NT2/D1 (cell line): ENCODE data around the gene UBAP1.
"Not testable (repeated sequence)": the region's sequence is repeated elsewhere in the genome, so short reads cannot be mapped to it uniquely, and the experiment has no call there.

Experiments
- DNase-seq: peaks from one replicate; pipeline ENCODE4 v3.0.0-alpha.2; 2011; ENCODE audit warnings: low read depth, low spot score
- H3K27me3 ChIP-seq: 2 replicates; pipeline ENCODE4 v1.6.0; 2011; ENCODE audit warnings: mild to moderate bottlenecking; ENCODE audit not compliant: insufficient read length, insufficient read depth
- H3K36me3 ChIP-seq: 2 replicates; pipeline ENCODE4 v1.6.1; 2011; ENCODE audit warnings: mild to moderate bottlenecking, low read length, mixed read lengths; ENCODE audit not compliant: insufficient read depth, insufficient read length
- H3K4me1 ChIP-seq: 2 replicates; pipeline ENCODE4 v1.5.1; 2011; ENCODE audit not compliant: insufficient read depth, insufficient read length
- H3K4me3 ChIP-seq: 2 replicates; pipeline ENCODE4 v1.5.1; 2011; ENCODE audit warnings: low read depth; ENCODE audit not compliant: insufficient read length
- H3K9ac ChIP-seq: 2 replicates; pipeline ENCODE4 v1.6.0; 2011; ENCODE audit warnings: low read depth; ENCODE audit not compliant: insufficient read length
- H3K9me3 ChIP-seq: 2 replicates; pipeline ENCODE4 v1.5.1; 2011; ENCODE audit warnings: mild to moderate bottlenecking, low read length; ENCODE audit not compliant: insufficient read depth
- SUZ12 ChIP-seq: IDR thresholded peaks from 2 replicates; pipeline ENCODE4 v1.6.1; 2011; ENCODE audit not compliant: insufficient read length, insufficient read depth; ENCODE audit errors: extremely low read depth
- YY1 ChIP-seq: IDR thresholded peaks from 2 replicates; pipeline ENCODE4 v1.6.1; 2011; ENCODE audit not compliant: insufficient read length, insufficient read depth
- ZNF274 ChIP-seq: IDR thresholded peaks from 2 replicates; pipeline ENCODE4 v1.6.1; 2011; ENCODE audit warnings: mild to moderate bottlenecking, low read depth, low read length

UBAP1 gene

GRCh38 chr9:34256104-34256503, 77.3 kb downstream of the UBAP1 start:
- Histone ChIP-seq H3K27me3 (no peaks in the 10 kb centered on the region), H3K9ac (no peak overlapping the region), H3K4me3 (no peak overlapping the region), H3K4me1 (peaks cover 2% of the 10 kb centered on the region), H3K9me3 (no peaks in the 10 kb centered on the region), H3K36me3 (peaks cover 78% of the 10 kb centered on the region)
- no peak for DNase-seq
- TF ChIP-seq ZNF274 (no peak), YY1 (no peak), SUZ12 (no peak)

DNA sequence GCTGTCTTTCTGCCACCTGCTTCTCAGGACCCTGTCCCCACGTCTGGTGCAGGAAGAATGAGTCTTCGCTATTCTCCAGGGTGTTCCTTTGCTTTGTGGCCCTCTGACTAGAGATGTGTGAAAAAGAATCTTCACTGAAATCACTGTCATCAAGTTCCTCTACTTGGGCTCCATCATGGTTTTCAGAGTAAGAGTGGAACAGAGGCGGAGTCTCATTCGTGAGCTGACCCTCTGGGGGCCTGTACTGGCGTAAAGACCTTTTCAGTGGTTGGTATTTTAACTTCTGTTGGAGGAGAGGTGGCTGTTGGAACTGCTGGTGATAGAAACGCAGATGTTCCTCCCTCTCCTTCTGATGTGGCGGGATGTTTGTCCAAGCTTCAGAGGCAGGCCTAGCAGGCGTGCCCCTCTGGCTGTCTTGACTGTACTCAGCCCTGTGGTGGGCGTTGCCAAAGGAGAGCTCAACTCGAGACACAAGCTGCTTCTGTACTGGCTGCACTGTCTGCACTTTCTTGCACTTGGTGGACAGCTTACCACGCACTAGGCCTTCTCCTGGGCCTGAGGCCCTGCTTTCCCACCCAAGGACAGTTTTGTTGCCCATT, 78.2 kb downstream of the UBAP1 start:
- Histone ChIP-seq H3K4me3 (no peak overlapping the region), H3K9me3 (no peaks in the 10 kb centered on the region), H3K36me3 (peaks cover 68% of the 10 kb centered on the region), H3K4me1 (peaks cover 2% of the 10 kb centered on the region), H3K9ac (no peak overlapping the region), H3K27me3 (no peaks in the 10 kb centered on the region)
- TF ChIP-seq ZNF274 (no peak), YY1 (no peak), SUZ12 (no peak)
- DNase-seq = no peak

DNA sequence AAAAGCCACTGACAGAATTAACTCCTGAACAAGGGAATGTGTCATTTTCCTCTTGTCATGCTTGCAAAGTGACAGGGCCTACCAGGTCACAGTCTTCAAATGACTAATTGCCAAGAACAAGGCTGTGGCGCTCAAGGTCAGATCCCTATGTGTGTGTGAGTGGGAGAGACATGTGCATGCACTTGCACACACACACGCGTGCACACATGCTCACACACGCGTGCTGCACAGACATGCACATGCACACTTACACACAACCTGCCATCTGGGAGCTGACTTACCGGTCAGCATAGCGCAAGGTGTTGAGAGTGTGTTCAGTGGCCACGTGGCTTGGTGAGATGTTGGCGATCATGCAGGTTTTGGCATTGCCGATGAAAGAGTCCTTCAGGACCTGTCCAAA, 80.5 kb downstream of the UBAP1 start:
- Histone ChIP-seq H3K9me3 (no peaks in the 10 kb centered on the region), H3K9ac (no peak overlapping the region), H3K4me3 (no peak overlapping the region), H3K27me3 (no peaks in the 10 kb centered on the region), H3K36me3 (peaks cover 49% of the 10 kb centered on the region), H3K4me1 (peaks cover 2% of the 10 kb centered on the region)
- TF ChIP-seq ZNF274 = no peak
- no peak for TF ChIP-seq SUZ12
- TF ChIP-seq YY1 = no peak
- DNase-seq = no peak

- no peaks in the 10 kb centered on the region for H3K9me3 ChIP-seq
- peaks cover 17% of the 10 kb centered on the region for H3K36me3 ChIP-seq
- DNase-seq = no peak
- H3K4me3 ChIP-seq = no peak overlapping the region
- TF ChIP-seq ZNF274 (no peak), YY1 (no peak), SUZ12 (no peak)
- H3K9ac ChIP-seq = no peak overlapping the region
- H3K4me1 ChIP-seq = no peaks in the 10 kb centered on the region
- H3K27me3 ChIP-seq = no peaks in the 10 kb centered on the region
Measured at GRCh38 chr9:34262971-34263370, 84.1 kb downstream of the UBAP1 start.

GRCh38 chr9:34267660-34268059, 88.8 kb downstream of the UBAP1 start:
- H3K9ac ChIP-seq = no peak overlapping the region
- TF ChIP-seq YY1 (no peak), ZNF274 (no peak), SUZ12 (no peak)
- no peaks in the 10 kb centered on the region for H3K9me3 ChIP-seq
- no peak for DNase-seq
- no peak overlapping the region for H3K4me3 ChIP-seq
- no peaks in the 10 kb centered on the region for H3K27me3 ChIP-seq
- H3K36me3 ChIP-seq = peaks cover 3% of the 10 kb centered on the region
- H3K4me1 ChIP-seq = no peaks in the 10 kb centered on the region

DNA sequence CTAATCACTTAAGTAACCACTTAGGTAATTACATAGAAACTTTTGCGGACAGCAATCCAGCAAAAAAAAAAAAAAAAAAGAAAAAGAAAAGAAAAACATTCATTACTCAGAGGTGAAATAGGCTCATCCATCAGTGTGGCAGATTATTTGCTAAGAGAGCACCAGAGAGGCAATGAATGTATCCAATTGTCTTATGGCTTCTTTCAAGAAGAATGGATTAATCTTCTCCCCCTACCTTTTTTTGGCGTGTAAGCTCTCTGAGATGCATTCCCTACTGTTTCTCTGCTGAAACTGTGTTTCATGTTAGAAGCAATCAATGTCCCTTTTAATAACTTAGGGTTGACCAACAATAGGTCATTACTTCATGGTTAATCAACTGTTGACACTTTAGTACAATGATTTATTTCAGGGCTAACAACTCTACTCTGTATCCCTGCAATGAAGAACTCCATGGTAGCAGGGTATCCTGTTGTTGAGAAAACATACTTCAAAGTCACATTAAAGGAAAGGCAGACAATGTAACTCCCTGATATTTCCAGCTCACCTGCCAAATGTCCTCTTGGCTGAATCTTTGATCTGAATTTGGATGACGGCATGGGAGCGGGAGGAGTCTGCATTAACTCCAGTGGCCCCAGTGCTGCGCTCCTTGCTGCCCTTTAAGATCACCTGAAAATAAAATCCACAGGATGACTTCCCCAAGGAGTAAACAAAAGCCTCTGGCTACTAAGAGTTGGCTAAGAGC, 92.6 kb downstream of the UBAP1 start:
- Histone ChIP-seq H3K4me3 (no peak overlapping the region), H3K36me3 (peaks cover 3% of the 10 kb centered on the region), H3K9ac (no peak overlapping the region), H3K9me3 (no peaks in the 10 kb centered on the region), H3K27me3 (no peaks in the 10 kb centered on the region), H3K4me1 (no peaks in the 10 kb centered on the region)
- no peak for TF ChIP-seq SUZ12
- no peak for TF ChIP-seq YY1
- no peak for TF ChIP-seq ZNF274
- no peak for DNase-seq

DNA sequence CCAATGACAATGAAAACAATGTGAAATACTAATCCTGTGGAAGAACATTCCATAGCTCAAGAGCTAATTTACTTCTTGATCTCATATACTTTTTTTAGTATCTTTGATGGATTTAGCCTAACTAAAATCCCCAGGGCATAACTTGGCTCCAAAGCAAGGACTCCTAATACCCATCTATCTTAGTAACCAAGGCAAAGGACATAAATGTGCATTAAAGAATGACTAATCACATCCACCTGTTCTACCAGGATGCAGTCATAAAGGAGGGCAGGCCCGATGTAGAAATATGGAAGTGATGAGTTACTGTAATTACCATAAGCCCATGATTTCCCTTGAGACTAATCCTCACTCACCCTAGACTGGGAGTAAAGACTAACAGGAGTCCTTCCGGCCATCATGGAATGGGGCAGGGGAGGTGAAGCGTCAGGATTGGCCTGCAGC, 93.3 kb downstream of the UBAP1 start:
- no peaks in the 10 kb centered on the region for H3K27me3 ChIP-seq
- peaks cover 3% of the 10 kb centered on the region for H3K36me3 ChIP-seq
- H3K4me3 ChIP-seq = no peak overlapping the region

GRCh38 chr9:34273588-34273987, 94.7 kb downstream of the UBAP1 start:
- H3K4me3 ChIP-seq, DNase-seq, H3K36me3 ChIP-seq, H3K9ac ChIP-seq, H3K4me1 ChIP-seq, H3K9me3 ChIP-seq, H3K27me3 ChIP-seq: not testable (repeated sequence)

More for the DNA sequence above, 93.3 kb downstream of the UBAP1 start:
- no peak for TF ChIP-seq SUZ12
- DNase-seq = no peak
- Histone ChIP-seq H3K9ac (no peak overlapping the region), H3K4me1 (no peaks in the 10 kb centered on the region), H3K9me3 (no peaks in the 10 kb centered on the region)
